ENCODE results near the gene CCR5AS.

- TF ChIP-seq CTCF (IDR thresholded peaks at IDR 0.05 in 4 of 5, conservative IDR thresholded peaks at IDR 0.05 in 1 of 5) (no peak), POLR2A (IDR thresholded peaks at IDR 0.05) (peak in 1 of 2 donors; percentile 57)
These were observed at the start of gene CCR5AS, which contains the start of gene CCRL2 for GRCh38 chr3:46406788-46407611.
